ENCODE measurements around the gene MS4A6A. TPM values are rescaled to one million over a fixed set of nuclear protein-coding genes. Genes with fewer than 3 reads are reported as not detected.

MS4A6A gene
- total and polyA plus RNA-seq, 9 of the 15 experiments (the other 6 are each of a cell fraction or from before 2014, with no cell fraction given) = 0.57 to 9.5 (median 4.2) TPM

- TF ChIP-seq ZBTB49 (CRISPR knock-in tag; IDR thresholded peaks at IDR 0.05; ENCODE audit: borderline replicate concordance) = no peak
- TF ChIP-seq ZNF384 (IDR thresholded peaks at IDR 0.05; ENCODE audit: low read depth, low read length) = no peak
- TF ChIP-seq FOXM1 (IDR thresholded peaks at IDR 0.05; ENCODE audit: low read depth) = no peak
- no peak for TF ChIP-seq FOXM1 (CRISPR knock-in tag; IDR thresholded peaks at IDR 0.05; ENCODE audit: low read depth)
- TF ChIP-seq MEIS2 (IDR thresholded peaks at IDR 0.05; ENCODE audit: partially characterized antibody) = no peak
- TF ChIP-seq ZNF282 (CRISPR knock-in tag; IDR thresholded peaks at IDR 0.05) = no peak
- TF ChIP-seq ZBTB26 (CRISPR knock-in tag; IDR thresholded peaks at IDR 0.05) = no peak
- no peak for TF ChIP-seq BMI1 (IDR thresholded peaks at IDR 0.05; ENCODE audit: low read length)
- no peak for TF ChIP-seq BRF2 (IDR thresholded peaks at IDR 0.05; ENCODE audit: borderline replicate concordance, insufficient read depth, insufficient read length)
- TF ChIP-seq PURB (CRISPR knock-in tag; IDR thresholded peaks at IDR 0.05; ENCODE audit: low read depth) = no peak
- no peak for TF ChIP-seq ZNF174 (CRISPR knock-in tag; IDR thresholded peaks at IDR 0.05)
- no peak; the same call in 1 of the 2 replicates for TF ChIP-seq EP300 (IDR thresholded peaks at IDR 0.05; ENCODE audit: low read length)
- no peak for TF ChIP-seq SP2 (IDR thresholded peaks at IDR 0.05; ENCODE audit: extremely low read depth, low read depth, low read length, poor library complexity, severe bottlenecking)
- TF ChIP-seq ZNF655 (CRISPR knock-in tag; IDR thresholded peaks at IDR 0.05) = no peak
- TF ChIP-seq NFYB (IDR thresholded peaks at IDR 0.05; ENCODE audit: extremely low read depth, insufficient read length) = no peak
- no peak for TF ChIP-seq PYGO2 (tag; IDR thresholded peaks at IDR 0.05)
- no peak for TF ChIP-seq CHD1 (IDR thresholded peaks at IDR 0.05; ENCODE audit: low read length)
- TF ChIP-seq FOXO4 (CRISPR knock-in tag; IDR thresholded peaks at IDR 0.05) = no peak
- no peak for TF ChIP-seq THAP12 (CRISPR knock-in tag; IDR thresholded peaks at IDR 0.05)
- 0 out of 2 replicates have a peak, but pooled peaks have one; percentile 16 for TF ChIP-seq L3MBTL2 (IDR thresholded peaks at IDR 0.05)
Observed at GRCh38 chr11:60130496-60130895, 52.4 kb downstream of the MS4A6A start (continued).

All from K562 (cell line).